ENCODE results near the gene RNF133. TPM values are rescaled to one million over a fixed set of nuclear protein-coding genes. Genes with fewer than 3 reads are reported as not detected.

RNF133 gene
- total RNA-seq: not detected

GRCh38 chr7:122699017-122699416, at the start of gene RNF133:
Gene RNF133 (minus strand): TSS chr7:122699117. CDS start chr7:122698918, 199 bp downstream.
- Mint-ChIP-seq H3K9me3 (peaks cover 11% of the 10 kb centered on the region), H3K4me3 (no peak within 1 kb of the TSS), H3K27me3 (no peaks in the 10 kb centered on the region), H3K36me3 (no peaks in the 10 kb centered on the region), H3K4me1 (no peaks in the 10 kb centered on the region), H3K27ac (no peak within 1 kb of the TSS)
- no peak for DNase-seq

- no peaks in the 10 kb centered on the region for H3K27me3 Mint-ChIP-seq
- no peak overlapping the region for H3K27ac Mint-ChIP-seq
- H3K4me3 Mint-ChIP-seq: no peak overlapping the region
- no peaks in the 10 kb centered on the region for H3K36me3 Mint-ChIP-seq
- H3K4me1 Mint-ChIP-seq: no peaks in the 10 kb centered on the region
- DNase-seq: no peak
- H3K9me3 Mint-ChIP-seq: peaks cover 2% of the 10 kb centered on the region
Observed at GRCh38 chr7:122748195-122748594, 49.3 kb upstream of the RNF133 start.

- Mint-ChIP-seq H3K4me3 (no peak overlapping the region), H3K36me3 (no peaks in the 10 kb centered on the region), H3K9me3 (peaks cover 2% of the 10 kb centered on the region), H3K27me3 (no peaks in the 10 kb centered on the region), H3K27ac (no peak overlapping the region), H3K4me1 (no peaks in the 10 kb centered on the region)
- no peak for DNase-seq
Observed at GRCh38 chr7:122746948-122747347, 48.0 kb upstream of the RNF133 start.

GRCh38 chr7:122743211-122743610, 44.3 kb upstream of the RNF133 start:
- H3K27ac Mint-ChIP-seq: no peak overlapping the region
- no peaks in the 10 kb centered on the region for H3K36me3 Mint-ChIP-seq
- H3K27me3 Mint-ChIP-seq: no peaks in the 10 kb centered on the region
- no peak overlapping the region for H3K4me3 Mint-ChIP-seq
- DNase-seq: no peak
- H3K9me3 Mint-ChIP-seq: peaks cover 2% of the 10 kb centered on the region
- no peaks in the 10 kb centered on the region for H3K4me1 Mint-ChIP-seq

GRCh38 chr7:122738947-122739346, 40.0 kb upstream of the RNF133 start:
- Mint-ChIP-seq H3K27ac (no peak overlapping the region), H3K4me1 (no peaks in the 10 kb centered on the region), H3K9me3 (no peaks in the 10 kb centered on the region), H3K36me3 (no peaks in the 10 kb centered on the region), H3K27me3 (no peaks in the 10 kb centered on the region), H3K4me3 (no peak overlapping the region)
- no peak for DNase-seq

- Mint-ChIP-seq H3K4me3 (no peak overlapping the region), H3K27me3 (no peaks in the 10 kb centered on the region), H3K27ac (no peak overlapping the region), H3K4me1 (no peaks in the 10 kb centered on the region), H3K36me3 (no peaks in the 10 kb centered on the region), H3K9me3 (no peaks in the 10 kb centered on the region)
- no peak for DNase-seq
Observed at GRCh38 chr7:122736183-122736582, 37.3 kb upstream of the RNF133 start.

GRCh38 chr7:122727759-122728158, 28.8 kb upstream of the RNF133 start:
- no peaks in the 10 kb centered on the region for H3K4me1 Mint-ChIP-seq
- no peak overlapping the region for H3K27ac Mint-ChIP-seq
- H3K4me3 Mint-ChIP-seq: no peak overlapping the region
- no peaks in the 10 kb centered on the region for H3K36me3 Mint-ChIP-seq
- H3K27me3 Mint-ChIP-seq: no peaks in the 10 kb centered on the region
- H3K9me3 Mint-ChIP-seq: no peaks in the 10 kb centered on the region
- no peak for DNase-seq

GRCh38 chr7:122727354-122727753, 28.4 kb upstream of the RNF133 start:
- DNase-seq: no peak
- Mint-ChIP-seq H3K27me3 (no peaks in the 10 kb centered on the region), H3K9me3 (no peaks in the 10 kb centered on the region), H3K27ac (no peak overlapping the region), H3K36me3 (no peaks in the 10 kb centered on the region), H3K4me1 (no peaks in the 10 kb centered on the region), H3K4me3 (no peak overlapping the region)

GRCh38 chr7:122726881-122727280, 28.0 kb upstream of the RNF133 start:
- Mint-ChIP-seq H3K4me3 (no peak overlapping the region), H3K9me3 (no peaks in the 10 kb centered on the region), H3K27me3 (no peaks in the 10 kb centered on the region), H3K27ac (no peak overlapping the region), H3K36me3 (no peaks in the 10 kb centered on the region), H3K4me1 (no peaks in the 10 kb centered on the region)
- DNase-seq: no peak

GRCh38 chr7:122724366-122724765, 25.4 kb upstream of the RNF133 start:
- H3K9me3 Mint-ChIP-seq: peaks cover 6% of the 10 kb centered on the region
- no peak overlapping the region for H3K27ac Mint-ChIP-seq
- H3K4me1 Mint-ChIP-seq: no peaks in the 10 kb centered on the region
- H3K4me3 Mint-ChIP-seq: no peak overlapping the region
- DNase-seq: no peak
- no peaks in the 10 kb centered on the region for H3K27me3 Mint-ChIP-seq
- no peaks in the 10 kb centered on the region for H3K36me3 Mint-ChIP-seq

GRCh38 chr7:122719010-122719578, 20.2 kb upstream of the RNF133 start:
- Mint-ChIP-seq H3K27me3 (no peaks in the 10 kb centered on the region), H3K36me3 (no peaks in the 10 kb centered on the region), H3K4me3 (no peak overlapping the region), H3K9me3 (peaks cover 6% of the 10 kb centered on the region), H3K27ac (no peak overlapping the region), H3K4me1 (no peaks in the 10 kb centered on the region)
- no peak for DNase-seq

GRCh38 chr7:122717356-122718089, 18.6 kb upstream of the RNF133 start:
- Mint-ChIP-seq H3K4me1 (no peaks in the 10 kb centered on the region), H3K36me3 (no peaks in the 10 kb centered on the region), H3K9me3 (peaks cover 6% of the 10 kb centered on the region), H3K27ac (no peak overlapping the region), H3K27me3 (no peaks in the 10 kb centered on the region), H3K4me3 (no peak overlapping the region)
- no peak for DNase-seq

GRCh38 chr7:122715183-122715582, 16.3 kb upstream of the RNF133 start:
- Mint-ChIP-seq H3K27me3 (no peaks in the 10 kb centered on the region), H3K36me3 (no peaks in the 10 kb centered on the region), H3K4me1 (no peaks in the 10 kb centered on the region), H3K9me3 (no peaks in the 10 kb centered on the region), H3K4me3 (no peak overlapping the region), H3K27ac (no peak overlapping the region)
- no peak for DNase-seq

- no peak overlapping the region for H3K4me3 Mint-ChIP-seq
- no peak for DNase-seq
Observed at GRCh38 chr7:122710916-122711315, 12.0 kb upstream of the RNF133 start.

GRCh38 chr7:122709930-122710646, 11.2 kb upstream of the RNF133 start:
- Mint-ChIP-seq H3K4me3 (no peak overlapping the region), H3K36me3 (no peaks in the 10 kb centered on the region), H3K4me1 (no peaks in the 10 kb centered on the region), H3K27me3 (no peaks in the 10 kb centered on the region), H3K9me3 (no peaks in the 10 kb centered on the region), H3K27ac (no peak overlapping the region)
- no peak for DNase-seq

More at GRCh38 chr7:122710916-122711315, 12.0 kb upstream of the RNF133 start:
- no peaks in the 10 kb centered on the region for H3K36me3 Mint-ChIP-seq
- no peaks in the 10 kb centered on the region for H3K27me3 Mint-ChIP-seq
- no peak overlapping the region for H3K27ac Mint-ChIP-seq
- no peaks in the 10 kb centered on the region for H3K4me1 Mint-ChIP-seq
- H3K9me3 Mint-ChIP-seq: no peaks in the 10 kb centered on the region
